H4 (cell line): Measurements from ENCODE around the gene CLDN20. TPM values are rescaled to one million over a fixed set of nuclear protein-coding genes. Genes with fewer than 3 reads are reported as not detected.
"Not testable (repeated sequence)": the region's sequence is repeated elsewhere in the genome, so short reads cannot be mapped to it uniquely, and the experiment has no call there.

Source experiments
- DNase-seq: peaks from one replicate; pipeline ENCODE4 v3.0.0-alpha.2; 2015; ENCODE audit warnings: low spot score
- total RNA-seq: library from RNA; depleted of rRNA; stranded (reverse); fragments of >200 nt; shearing (Covaris generic); gene quantifications from 2 replicates; pipeline ENCODE4 v1.2.3, GENCODE V29; 2014; rRNA removed

Gene CLDN20
- total RNA-seq, 1 experiment from 2014 or later = not detected

DNA sequence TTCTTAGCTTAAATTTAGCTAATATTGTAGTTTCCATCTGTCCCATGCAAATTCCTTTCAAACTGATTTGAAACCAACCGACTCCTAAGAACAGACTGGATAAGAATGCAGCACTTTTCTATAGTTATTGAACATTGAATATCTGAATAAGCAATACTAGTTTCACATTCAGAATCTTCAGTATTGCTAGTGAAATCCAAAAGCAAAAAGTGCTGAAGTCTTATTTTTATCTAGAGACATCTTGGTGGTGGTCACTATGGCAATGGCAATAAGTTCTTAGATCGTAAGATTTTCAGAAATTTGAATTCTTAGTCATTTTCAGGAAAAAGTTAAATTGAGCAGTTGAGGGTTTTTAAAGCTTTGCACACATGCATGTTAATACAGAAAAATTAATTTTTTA, 47.8 kb downstream of the CLDN20 start:
- DNase-seq = no peak

DNA sequence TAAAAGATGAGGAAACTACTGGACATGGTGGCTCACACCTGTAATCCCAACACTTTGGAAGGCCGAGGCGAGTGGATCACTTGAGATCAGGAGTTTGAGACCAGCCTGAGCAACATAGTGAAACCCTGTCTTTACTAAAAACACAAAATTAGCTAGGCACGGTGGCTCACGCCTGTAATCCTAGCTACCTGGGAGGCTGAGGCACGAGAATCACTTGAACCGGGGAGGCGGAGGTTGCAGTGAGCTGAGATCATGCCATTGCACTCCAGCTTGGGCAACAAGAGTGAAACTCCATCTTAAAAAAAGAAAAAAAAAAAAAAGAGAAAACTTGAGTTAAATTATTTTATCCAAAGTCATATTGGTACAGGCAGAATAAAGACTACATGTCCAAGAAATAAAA, 49.1 kb downstream of the CLDN20 start:
- DNase-seq = not testable (repeated sequence)

DNA sequence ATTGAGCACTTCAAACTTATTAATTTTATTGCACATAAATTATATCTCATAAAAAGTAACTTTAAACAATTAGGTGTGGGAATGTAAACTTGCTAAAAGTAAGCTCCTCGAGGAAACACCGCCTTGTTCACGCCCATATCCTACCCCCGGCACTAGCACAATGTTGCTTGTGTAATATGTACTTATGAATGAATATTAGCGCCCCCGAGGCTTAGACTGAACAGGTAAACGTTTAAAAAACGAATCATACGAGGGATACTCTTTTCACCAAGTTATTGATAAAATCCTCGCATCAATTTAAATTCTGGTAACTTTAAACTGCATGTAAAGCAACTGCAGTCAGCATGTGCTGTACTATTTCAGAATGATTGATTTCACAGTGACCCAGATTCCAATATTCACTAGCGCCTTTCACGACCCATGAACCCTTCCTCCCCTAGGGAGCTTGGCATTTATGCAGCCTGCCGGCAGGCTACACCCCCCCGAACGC, 49.8 kb downstream of the CLDN20 start:
- no peak for DNase-seq

DNA sequence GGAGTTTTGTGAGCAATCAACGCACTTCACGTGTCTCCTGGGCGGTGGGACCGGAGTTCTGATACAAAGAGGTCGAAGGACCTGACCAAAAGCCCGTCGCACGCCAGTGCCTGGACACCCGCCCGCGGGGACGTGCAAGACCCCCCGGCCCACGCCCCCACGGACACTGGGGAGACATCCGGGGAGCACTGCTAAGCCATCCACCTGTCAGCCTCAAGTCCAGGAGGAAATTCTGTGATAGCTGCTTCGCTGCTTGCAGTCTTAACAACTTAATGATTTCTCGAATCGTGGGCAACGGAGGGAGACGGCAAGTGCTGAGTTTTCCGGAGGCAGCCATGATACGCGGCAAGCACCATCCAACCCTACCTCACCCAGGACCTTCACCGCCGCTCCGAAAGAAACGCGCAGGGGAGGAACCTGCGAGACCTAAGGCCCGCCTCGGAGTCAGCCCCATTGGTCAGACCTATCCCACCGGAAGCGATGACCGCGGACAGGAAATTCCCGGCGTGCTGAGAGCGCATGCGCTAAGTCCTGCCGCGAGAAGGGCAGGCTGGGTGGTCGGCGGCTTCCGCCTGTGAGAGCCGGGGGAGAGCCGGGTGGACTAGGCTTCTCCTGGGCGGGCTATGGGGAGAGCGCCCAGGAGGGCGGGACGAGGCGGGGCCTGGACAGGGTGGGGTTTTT, 50.4 kb downstream of the CLDN20 start, which contains the start of gene TFB1M:
TFB1M (minus strand) TSS at position 393 of the 681 bp plus-strand sequence; CDS start at position 337, 56 bp downstream.
- peak; percentile 96 for DNase-seq

DNA sequence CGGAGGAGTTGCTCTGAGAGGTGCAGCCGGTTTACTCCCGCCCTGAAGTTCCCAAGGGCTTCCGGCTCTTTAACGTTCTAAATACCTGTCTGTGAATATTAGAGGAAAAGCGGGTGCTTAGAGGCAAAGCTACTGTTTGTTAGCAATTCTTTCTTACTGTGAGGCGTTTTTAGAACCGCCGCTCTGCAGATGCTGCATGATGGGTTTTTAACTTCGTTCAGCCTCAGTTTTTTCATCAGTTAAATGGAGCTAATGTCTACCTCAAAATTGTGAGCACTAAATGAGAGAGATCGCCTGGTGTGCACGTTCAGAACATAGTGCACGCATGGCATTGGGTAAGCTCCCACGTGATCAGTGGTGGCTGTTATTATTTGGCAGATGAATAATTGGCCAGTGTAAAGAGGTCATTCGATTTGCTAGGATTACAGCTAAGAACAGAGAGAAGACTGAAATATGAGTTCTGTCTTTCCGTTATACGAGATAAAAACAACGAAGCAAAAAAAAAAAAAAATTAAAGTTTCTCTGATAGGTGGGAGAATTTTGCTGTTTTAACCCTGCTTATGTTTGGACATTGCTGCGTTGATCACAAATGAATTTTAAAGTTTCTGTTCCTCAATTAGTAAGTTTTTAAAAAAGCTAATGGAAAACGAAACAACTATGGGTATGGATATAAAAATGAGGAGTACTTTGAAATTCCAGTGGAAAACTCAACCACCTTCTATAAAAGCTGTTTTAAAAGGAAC, 51.1 kb downstream of the CLDN20 start:
- peak; percentile 83 for DNase-seq

DNA sequence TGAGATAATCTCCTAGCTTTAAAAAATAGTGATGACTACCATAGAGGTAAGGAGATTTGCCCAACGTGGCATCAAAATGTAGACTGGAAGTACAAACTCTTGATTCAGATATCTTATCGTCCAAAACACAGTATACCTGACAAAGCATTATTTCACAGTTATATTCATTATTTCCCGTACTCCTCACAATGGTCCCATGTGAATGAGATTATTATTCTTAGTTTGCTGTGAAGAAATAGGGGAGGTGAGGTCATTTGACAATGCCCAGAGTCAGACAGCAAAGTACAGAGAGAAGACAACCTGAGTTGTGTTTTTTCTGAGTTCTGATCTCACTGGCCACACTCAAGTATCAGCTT, 51.7 kb downstream of the CLDN20 start:
- DNase-seq = no peak

DNA sequence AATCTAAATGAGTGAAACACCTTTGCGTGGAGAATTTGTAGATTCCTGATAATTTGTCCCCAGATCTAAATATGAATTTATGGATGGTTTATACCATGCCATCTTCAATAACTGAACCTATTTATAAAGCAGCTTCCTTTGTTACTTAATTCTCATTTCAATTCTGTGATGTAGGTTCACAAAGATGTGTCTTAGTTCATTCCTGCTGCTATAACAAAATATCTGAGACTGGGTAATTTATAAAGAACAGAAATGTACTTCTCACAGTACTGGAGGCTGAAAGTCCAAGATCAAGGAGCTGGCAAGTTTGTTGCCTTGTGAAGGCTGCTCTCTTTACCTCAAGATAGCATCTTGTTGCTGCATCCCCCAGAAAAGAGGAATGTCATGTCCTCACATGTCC, 52.6 kb downstream of the CLDN20 start:
- DNase-seq = no peak

DNA sequence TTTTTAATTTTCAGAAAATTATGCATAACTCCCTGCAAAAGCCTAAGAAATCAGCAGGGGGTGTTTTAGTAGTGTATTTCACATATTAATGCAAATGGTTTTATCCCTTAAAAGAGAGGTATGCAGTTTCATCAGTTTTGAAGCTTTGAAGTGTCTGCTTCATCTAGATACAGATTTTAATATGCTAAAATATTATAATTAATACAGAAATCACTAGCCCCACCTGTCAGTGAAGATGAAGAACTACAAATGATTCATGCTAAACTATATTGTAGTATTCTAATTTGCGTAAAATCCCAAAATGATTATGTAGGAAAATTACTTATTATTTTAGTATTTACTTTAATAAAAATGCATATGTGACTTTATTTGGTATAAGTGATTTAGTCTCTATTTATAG, 53.4 kb downstream of the CLDN20 start:
- DNase-seq = no peak

DNA sequence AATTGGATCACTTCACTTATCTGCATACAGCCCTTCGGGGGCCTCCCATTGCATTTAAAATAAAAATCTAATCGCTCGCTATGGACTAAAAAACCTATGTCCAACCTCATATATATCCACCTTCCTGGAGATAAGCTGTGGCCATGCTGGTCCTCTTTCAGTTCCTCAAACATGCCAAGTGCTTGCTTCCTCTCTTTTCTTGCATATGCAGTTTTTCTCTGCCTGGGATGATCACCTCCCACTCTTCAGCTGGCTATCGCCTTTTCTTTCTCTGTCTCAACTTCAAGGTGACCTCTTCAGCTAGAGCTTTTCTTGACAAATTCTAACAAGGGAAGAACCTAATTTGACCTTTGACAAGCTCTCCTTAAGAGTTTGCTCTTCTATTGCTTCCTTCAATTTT, 56.1 kb downstream of the CLDN20 start:
- DNase-seq = no peak

DNA sequence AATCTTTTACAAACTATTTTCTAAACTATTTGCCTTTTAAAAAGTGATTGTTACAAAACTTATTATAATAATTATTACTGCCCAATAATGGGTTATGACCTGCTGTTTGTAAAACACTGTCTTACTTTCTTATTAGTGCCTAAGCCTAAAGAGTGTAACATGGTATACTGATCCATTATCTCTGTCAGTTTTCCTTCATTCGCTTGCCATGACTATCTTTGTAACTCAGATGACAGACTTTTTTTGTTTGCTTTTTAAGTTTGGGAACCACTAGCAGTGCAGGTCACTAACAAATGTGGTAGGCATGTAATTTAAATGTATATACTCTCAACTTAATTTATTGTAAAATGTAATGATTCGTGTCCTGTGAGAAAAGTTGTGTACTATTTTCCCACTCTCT, 60.4 kb downstream of the CLDN20 start:
- no peak for DNase-seq

DNA sequence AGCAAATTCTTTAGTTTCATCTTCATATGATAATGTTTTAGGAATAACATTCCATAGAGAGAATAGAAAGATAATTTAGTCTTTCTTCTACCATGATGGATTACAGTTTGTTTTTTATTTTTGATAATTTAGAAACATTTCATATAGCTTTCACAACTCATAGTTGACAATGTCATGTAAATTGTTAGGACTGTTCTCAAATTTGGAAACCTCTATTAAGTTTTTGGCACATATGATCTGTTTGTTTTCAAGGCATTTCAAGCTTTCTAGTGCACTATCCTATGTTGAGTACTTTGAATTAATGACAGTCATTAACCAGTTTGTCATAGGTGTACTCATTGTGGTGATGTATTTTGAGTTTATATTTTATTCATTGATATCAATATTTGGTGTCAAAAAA, 61.2 kb downstream of the CLDN20 start:
- DNase-seq = no peak

DNA sequence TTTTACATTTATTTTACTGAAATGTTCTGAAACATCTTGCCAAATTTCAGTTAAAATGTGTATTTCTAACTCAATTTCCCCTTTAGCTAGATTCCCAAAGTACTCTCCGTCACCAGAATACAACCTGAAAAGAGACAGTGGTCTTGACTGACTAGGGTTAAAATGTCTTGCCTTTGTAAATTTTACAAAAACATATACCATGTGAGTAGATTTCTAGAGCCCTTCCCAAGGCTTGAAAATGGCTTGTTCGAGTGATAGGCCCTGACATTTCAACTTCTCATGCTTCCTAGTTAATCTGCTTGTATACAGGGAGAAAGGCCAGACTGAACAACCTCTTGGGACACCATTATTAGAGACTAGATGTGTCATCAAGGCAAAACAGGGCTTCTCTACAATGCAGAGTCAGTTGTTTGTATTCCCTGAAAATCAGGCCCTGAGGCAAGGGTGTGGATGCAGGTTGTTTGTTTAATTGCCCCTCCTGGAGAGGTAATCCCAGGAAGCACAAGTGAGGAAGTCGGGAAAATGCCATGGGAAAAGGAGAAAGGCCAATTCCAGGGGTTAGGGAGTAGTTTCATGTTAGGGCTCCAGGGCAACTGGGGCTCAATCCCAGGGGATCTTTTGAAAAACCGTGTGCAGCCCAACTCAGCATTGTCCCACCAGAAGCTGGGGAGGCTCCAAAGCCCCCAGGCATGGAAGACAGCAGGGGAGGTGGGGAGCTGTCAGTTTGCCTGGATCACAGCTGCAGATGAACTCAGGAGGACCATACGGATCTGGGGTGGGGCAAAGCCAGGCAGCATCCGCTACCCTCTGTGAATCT, 62.1 kb downstream of the CLDN20 start:
- no peak for DNase-seq

Other genes starting within 250 kb of the CLDN20 start
- 8.4 and 15.6 TPM in 2 replicates for gene TFB1M, start 50.5 kb downstream of the CLDN20 start, total RNA-seq
- gene NOX3, start 191.8 kb downstream of the CLDN20 start, total RNA-seq = not detected in 2 replicates